ENCODE measurements around the gene SPAAR. TPM values are rescaled to one million over a fixed set of nuclear protein-coding genes. Genes with fewer than 3 reads are reported as not detected.
A peak's percentile ranks its signal among the peaks of the same experiment; 100 is the strongest.

Gene SPAAR
- total RNA-seq, 1 donor from 2014 or later, result 0.18 TPM

DNA sequence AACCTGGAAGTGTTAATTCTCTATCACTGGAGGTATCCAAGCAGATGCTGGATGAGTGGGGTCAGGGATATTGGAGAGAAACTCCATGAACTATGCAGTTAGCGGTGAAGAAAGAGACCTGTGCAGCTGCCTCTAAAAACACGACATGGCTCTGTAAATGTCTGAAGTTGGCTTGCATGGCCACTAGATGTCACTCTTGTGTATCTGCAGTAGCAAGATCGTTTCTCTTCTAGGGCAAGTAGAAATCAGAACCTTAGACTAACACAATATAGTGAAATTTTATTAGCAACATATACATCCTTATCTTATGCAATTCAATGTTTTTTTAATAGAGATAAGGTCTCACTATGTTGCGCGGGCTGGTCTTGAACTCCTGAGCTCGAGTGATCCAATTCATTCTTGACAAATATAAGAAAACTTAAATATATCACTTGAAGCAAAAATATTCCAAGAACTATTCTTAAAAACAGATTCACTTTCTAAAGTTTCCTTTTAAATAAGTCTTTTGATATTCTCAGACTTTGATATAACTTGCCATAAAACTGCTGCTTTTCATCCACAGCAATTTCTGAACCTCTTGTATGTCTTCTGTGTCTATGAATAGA lies 45.8 kb downstream of the SPAAR start:
- Mint-ChIP-seq H3K36me3 (ENCODE audit: low read depth, unreplicated experiment) (no peaks in the 10 kb centered on the region), H3K27me3 (ENCODE audit: low read depth, unreplicated experiment) (peaks cover 12% of the 10 kb centered on the region), H3K9me3 (ENCODE audit: unreplicated experiment) (no peaks in the 10 kb centered on the region), H3K4me1 (ENCODE audit: low read depth, unreplicated experiment) (peaks cover 12% of the 10 kb centered on the region), H3K4me3 (ENCODE audit: unreplicated experiment) (no peak overlapping the region), H3K27ac (ENCODE audit: unreplicated experiment) (no peak overlapping the region)
- Histone ChIP-seq H3K79me2 (ENCODE audit: insufficient read depth, low read length) (no peaks in the 10 kb centered on the region), H2AFZ (ENCODE audit: low read depth, low read length) (no peak overlapping the region), H3K9ac (ENCODE audit: low read length) (no peak overlapping the region), H3K27ac (ENCODE audit: low read depth, low read length) (no peak overlapping the region), H4K20me1 (ENCODE audit: insufficient read depth, low read length) (no peaks in the 10 kb centered on the region), H3K27me3 (ENCODE audit: insufficient read depth, low read length) (no peaks in the 10 kb centered on the region), H3K36me3 (ENCODE audit: insufficient read depth, low read length) (no peaks in the 10 kb centered on the region), H3K4me1 (ENCODE audit: insufficient read depth, low read length) (no peaks in the 10 kb centered on the region), H3K4me2 (ENCODE audit: low read length) (peak overlapping the region; percentile 39), H3K4me3 (ENCODE audit: insufficient read depth, low read depth, low read length) (no peak overlapping the region), H3K9me3 (ENCODE audit: insufficient read depth, low read depth, low read length) (no peaks in the 10 kb centered on the region)
- FAIRE-seq (peak; percentile 39), DNase-seq (ENCODE audit: low read depth) (peak; percentile 59)
- TF ChIP-seq, protein P1, sequence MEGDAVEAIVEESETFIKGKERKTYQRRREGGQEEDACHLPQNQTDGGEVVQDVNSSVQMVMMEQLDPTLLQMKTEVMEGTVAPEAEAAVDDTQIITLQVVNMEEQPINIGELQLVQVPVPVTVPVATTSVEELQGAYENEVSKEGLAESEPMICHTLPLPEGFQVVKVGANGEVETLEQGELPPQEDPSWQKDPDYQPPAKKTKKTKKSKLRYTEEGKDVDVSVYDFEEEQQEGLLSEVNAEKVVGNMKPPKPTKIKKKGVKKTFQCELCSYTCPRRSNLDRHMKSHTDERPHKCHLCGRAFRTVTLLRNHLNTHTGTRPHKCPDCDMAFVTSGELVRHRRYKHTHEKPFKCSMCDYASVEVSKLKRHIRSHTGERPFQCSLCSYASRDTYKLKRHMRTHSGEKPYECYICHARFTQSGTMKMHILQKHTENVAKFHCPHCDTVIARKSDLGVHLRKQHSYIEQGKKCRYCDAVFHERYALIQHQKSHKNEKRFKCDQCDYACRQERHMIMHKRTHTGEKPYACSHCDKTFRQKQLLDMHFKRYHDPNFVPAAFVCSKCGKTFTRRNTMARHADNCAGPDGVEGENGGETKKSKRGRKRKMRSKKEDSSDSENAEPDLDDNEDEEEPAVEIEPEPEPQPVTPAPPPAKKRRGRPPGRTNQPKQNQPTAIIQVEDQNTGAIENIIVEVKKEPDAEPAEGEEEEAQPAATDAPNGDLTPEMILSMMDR (IDR thresholded peaks at IDR 0.05; ENCODE audit: insufficient read depth, low read depth, low read length), result peak; percentile 92
- TF ChIP-seq EZH2 (IDR thresholded peaks at IDR 0.05; ENCODE audit: insufficient read depth, low read length), result no peak

DNA sequence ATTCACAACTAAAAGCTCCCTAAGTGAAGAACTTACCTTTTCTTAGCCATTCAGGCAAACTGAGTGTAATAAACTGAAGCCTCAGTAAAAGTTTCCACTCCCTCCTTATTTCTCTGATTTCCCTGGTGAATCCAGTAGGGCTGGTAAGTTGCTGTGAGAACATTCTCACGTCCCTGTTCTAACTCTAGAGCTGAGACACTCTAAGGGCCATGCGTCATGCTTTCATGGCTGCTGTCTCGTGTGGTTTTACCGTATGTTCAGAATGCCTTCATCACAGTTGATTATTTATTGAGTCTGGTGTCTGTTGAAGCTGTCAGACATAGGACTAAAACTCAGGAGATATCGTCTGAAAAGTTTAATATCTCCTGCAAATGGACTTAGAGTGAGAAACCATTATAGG lies 47.4 kb downstream of the SPAAR start:
- H3K9me3 ChIP-seq (ENCODE audit: insufficient read depth, low read depth, low read length), result no peaks in the 10 kb centered on the region
- H3K4me1 Mint-ChIP-seq (ENCODE audit: low read depth, unreplicated experiment), result peaks cover 20% of the 10 kb centered on the region
- no peak overlapping the region for H3K4me3 ChIP-seq (ENCODE audit: insufficient read depth, low read depth, low read length)
- no peak overlapping the region for H3K4me3 Mint-ChIP-seq (ENCODE audit: unreplicated experiment)
- H2AFZ ChIP-seq (ENCODE audit: low read depth, low read length), result no peak overlapping the region
- H3K4me2 ChIP-seq (ENCODE audit: low read length), result no peak overlapping the region
- H3K9me3 Mint-ChIP-seq (ENCODE audit: unreplicated experiment), result no peaks in the 10 kb centered on the region
- TF ChIP-seq EZH2 (IDR thresholded peaks at IDR 0.05; ENCODE audit: insufficient read depth, low read length), result no peak
- TF ChIP-seq, protein P1 (IDR thresholded peaks at IDR 0.05; ENCODE audit: insufficient read depth, low read depth, low read length), result no peak
- H3K36me3 ChIP-seq (ENCODE audit: insufficient read depth, low read length), result no peaks in the 10 kb centered on the region
- no peak for FAIRE-seq
- no peak overlapping the region for H3K27ac ChIP-seq (ENCODE audit: low read depth, low read length)
- H3K9ac ChIP-seq (ENCODE audit: low read length), result no peak overlapping the region
- H3K27me3 ChIP-seq (ENCODE audit: insufficient read depth, low read length), result no peaks in the 10 kb centered on the region
- peaks cover 12% of the 10 kb centered on the region for H3K27me3 Mint-ChIP-seq (ENCODE audit: low read depth, unreplicated experiment)
- DNase-seq (ENCODE audit: low read depth), result no peak
- H3K4me1 ChIP-seq (ENCODE audit: insufficient read depth, low read length), result peaks cover 4% of the 10 kb centered on the region
- no peaks in the 10 kb centered on the region for H3K36me3 Mint-ChIP-seq (ENCODE audit: low read depth, unreplicated experiment)
- no peaks in the 10 kb centered on the region for H3K79me2 ChIP-seq (ENCODE audit: insufficient read depth, low read length)
- no peak overlapping the region for H3K27ac Mint-ChIP-seq (ENCODE audit: unreplicated experiment)
- no peaks in the 10 kb centered on the region for H4K20me1 ChIP-seq (ENCODE audit: insufficient read depth, low read length)

DNA sequence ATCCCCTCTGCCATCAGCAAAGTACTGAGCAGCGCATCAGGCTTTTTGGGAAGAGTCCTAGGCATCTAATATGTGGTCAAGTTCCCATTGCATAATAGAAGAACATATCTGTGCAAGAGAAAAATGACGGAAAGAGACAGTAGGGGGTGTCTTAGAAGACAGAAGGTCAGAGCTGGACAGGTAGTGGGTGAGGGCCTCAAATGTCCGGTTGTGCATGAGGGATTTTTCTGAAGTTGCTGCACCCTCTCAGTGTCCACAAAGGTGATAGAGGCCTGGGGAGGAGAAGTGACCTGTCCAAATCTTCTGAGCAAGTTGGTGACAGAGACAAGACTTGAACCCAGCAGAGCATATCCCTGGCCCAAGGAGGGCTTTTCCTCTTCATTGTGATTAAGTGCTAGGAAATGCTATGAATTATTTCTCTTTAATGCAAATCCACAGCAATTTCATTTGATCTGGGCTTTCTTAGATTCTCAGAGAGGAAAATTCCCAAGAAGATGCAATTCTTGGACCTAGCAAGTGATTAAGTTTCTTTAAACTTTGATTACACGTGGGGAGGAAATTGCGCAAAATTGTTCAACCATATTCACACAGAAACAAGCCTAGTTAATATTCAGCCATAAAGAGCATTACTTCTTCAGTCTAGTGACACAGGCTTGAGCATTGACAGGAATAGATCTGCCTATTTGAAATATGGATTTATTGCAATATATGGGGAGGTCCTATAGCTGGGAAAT lies 49.0 kb downstream of the SPAAR start, which contains the start of gene OR2S2:
Gene OR2S2 (minus strand): TSS at position 51 of the 734 bp plus-strand sequence. CDS start 56 bp downstream, outside the sequence.
- no peaks in the 10 kb centered on the region for H3K36me3 ChIP-seq (ENCODE audit: insufficient read depth, low read length)
- peaks cover 15% of the 10 kb centered on the region for H3K4me1 Mint-ChIP-seq (ENCODE audit: low read depth, unreplicated experiment)
- H3K36me3 Mint-ChIP-seq (ENCODE audit: low read depth, unreplicated experiment), result no peaks in the 10 kb centered on the region
- H3K27ac ChIP-seq (ENCODE audit: low read depth, low read length), result no peak within 1 kb of the TSS
- no peaks in the 10 kb centered on the region for H3K9me3 ChIP-seq (ENCODE audit: insufficient read depth, low read depth, low read length)
- H3K4me1 ChIP-seq (ENCODE audit: insufficient read depth, low read length), result peaks cover 8% of the 10 kb centered on the region
- no peaks in the 10 kb centered on the region for H4K20me1 ChIP-seq (ENCODE audit: insufficient read depth, low read length)
- peaks cover 12% of the 10 kb centered on the region for H3K27me3 Mint-ChIP-seq (ENCODE audit: low read depth, unreplicated experiment)
- no peak within 1 kb of the TSS for H3K4me3 ChIP-seq (ENCODE audit: insufficient read depth, low read depth, low read length)
- H3K27ac Mint-ChIP-seq (ENCODE audit: unreplicated experiment), result no peak within 1 kb of the TSS
- FAIRE-seq (no peak), DNase-seq (ENCODE audit: low read depth) (no peak)
- no peak within 1 kb of the TSS for H3K4me2 ChIP-seq (ENCODE audit: low read length)
- no peak within 1 kb of the TSS for H2AFZ ChIP-seq (ENCODE audit: low read depth, low read length)
- H3K9ac ChIP-seq (ENCODE audit: low read length), result no peak within 1 kb of the TSS
- H3K79me2 ChIP-seq (ENCODE audit: insufficient read depth, low read length), result no peaks in the 10 kb centered on the region
- no peak within 1 kb of the TSS for H3K4me3 Mint-ChIP-seq (ENCODE audit: unreplicated experiment)
- H3K27me3 ChIP-seq (ENCODE audit: insufficient read depth, low read length), result no peaks in the 10 kb centered on the region
- TF ChIP-seq, protein P1 (IDR thresholded peaks at IDR 0.05; ENCODE audit: insufficient read depth, low read depth, low read length), result no peak
- no peak for TF ChIP-seq EZH2 (IDR thresholded peaks at IDR 0.05; ENCODE audit: insufficient read depth, low read length)
- H3K9me3 Mint-ChIP-seq (ENCODE audit: unreplicated experiment), result no peaks in the 10 kb centered on the region
